ENCODE data around the gene RAB6B. TPM values are rescaled to one million over a fixed set of nuclear protein-coding genes. Genes with fewer than 3 reads are reported as not detected.
"Not testable (repeated sequence)": the region's sequence is repeated elsewhere in the genome, so short reads cannot be mapped to it uniquely, and the experiment has no call there.

Gene RAB6B
- polyA plus RNA-seq, 1 experiment: 3.0 TPM

GRCh38 chr3:133788024-133788423, 107.7 kb downstream of the RAB6B start:
- no peak for TF ChIP-seq CTCF (IDR thresholded peaks at IDR 0.05; ENCODE audit: insufficient read depth, low read depth, low read length)
- ChIA-PET POLR2A (no interaction called here), CTCF (no interaction called here)
- Histone ChIP-seq H3K4me3 (ENCODE audit: low read depth, low read length) (no peak overlapping the region), H3K36me3 (ENCODE audit: control insufficient read depth, insufficient read depth, low read length) (no peaks in the 10 kb centered on the region), H3K27me3 (ENCODE audit: control insufficient read depth, insufficient read depth, low read length) (no peaks in the 10 kb centered on the region)
- no peak for DNase-seq (ENCODE audit: low read depth)

GRCh38 chr3:133783762-133784161, 111.9 kb downstream of the RAB6B start:
- H3K36me3 ChIP-seq (ENCODE audit: control insufficient read depth, insufficient read depth, low read length): no peaks in the 10 kb centered on the region
- CTCF ChIA-PET: no interaction called here
- POLR2A ChIA-PET: no interaction called here
- no peaks in the 10 kb centered on the region; the same call in 1 of the 2 replicates for H3K27me3 ChIP-seq (ENCODE audit: control insufficient read depth, insufficient read depth, low read length)
- no peak overlapping the region for H3K4me3 ChIP-seq (ENCODE audit: low read depth, low read length)
- no peak for TF ChIP-seq CTCF (IDR thresholded peaks at IDR 0.05; ENCODE audit: insufficient read depth, low read depth, low read length)
- DNase-seq (ENCODE audit: low read depth): no peak

GRCh38 chr3:133782454-133782853, 113.2 kb downstream of the RAB6B start:
- ChIA-PET POLR2A (no interaction called here), CTCF (interaction anchor here (0.6 kb wide), 1 partner anchor 589 kb away, joined by 3 read pairs; no protein-coding TSS in a partner anchor)
- DNase-seq (ENCODE audit: low read depth): no peak
- H3K27me3 ChIP-seq (ENCODE audit: control insufficient read depth, insufficient read depth, low read length): no peaks in the 10 kb centered on the region; the same call in 1 of the 2 replicates
- no peaks in the 10 kb centered on the region for H3K36me3 ChIP-seq (ENCODE audit: control insufficient read depth, insufficient read depth, low read length)
- TF ChIP-seq CTCF (IDR thresholded peaks at IDR 0.05; ENCODE audit: insufficient read depth, low read depth, low read length): no peak
- H3K4me3 ChIP-seq (ENCODE audit: low read depth, low read length): no peak overlapping the region

- ChIA-PET CTCF (no interaction called here), POLR2A (no interaction called here)
- H3K36me3 ChIP-seq (ENCODE audit: control insufficient read depth, insufficient read depth, low read length): no peaks in the 10 kb centered on the region
- H3K27me3 ChIP-seq (ENCODE audit: control insufficient read depth, insufficient read depth, low read length): no peaks in the 10 kb centered on the region; the same call in 1 of the 2 replicates
- DNase-seq (ENCODE audit: low read depth): no peak
- no peak overlapping the region for H3K4me3 ChIP-seq (ENCODE audit: low read depth, low read length)
- TF ChIP-seq CTCF (IDR thresholded peaks at IDR 0.05; ENCODE audit: insufficient read depth, low read depth, low read length): no peak
Observed at GRCh38 chr3:133781570-133781969, 114.1 kb downstream of the RAB6B start.

GRCh38 chr3:133780756-133781155, 114.9 kb downstream of the RAB6B start:
- POLR2A ChIA-PET: not testable (repeated sequence)

GRCh38 chr3:133779626-133780203, 116.0 kb downstream of the RAB6B start:
- peaks cover 2% of the 10 kb centered on the region; the same call in 1 of the 2 replicates for H3K27me3 ChIP-seq (ENCODE audit: control insufficient read depth, insufficient read depth, low read length)
- DNase-seq (ENCODE audit: low read depth): no peak
- no peak overlapping the region for H3K4me3 ChIP-seq (ENCODE audit: low read depth, low read length)
- no peak for TF ChIP-seq CTCF (IDR thresholded peaks at IDR 0.05; ENCODE audit: insufficient read depth, low read depth, low read length)
- CTCF ChIA-PET: no interaction called here
- POLR2A ChIA-PET: no interaction called here
- no peaks in the 10 kb centered on the region for H3K36me3 ChIP-seq (ENCODE audit: control insufficient read depth, insufficient read depth, low read length)

More at GRCh38 chr3:133780756-133781155, 114.9 kb downstream of the RAB6B start:
- DNase-seq (ENCODE audit: low read depth); H3K36me3 ChIP-seq (ENCODE audit: control insufficient read depth, insufficient read depth, low read length); CTCF ChIA-PET; H3K27me3 ChIP-seq (ENCODE audit: control insufficient read depth, insufficient read depth, low read length); H3K4me3 ChIP-seq (ENCODE audit: low read depth, low read length): not testable (repeated sequence)
